GM12891 (cell line): ENCODE data around the gene SLC10A7.

Source experiments
- POLR2A ChIP-seq: IDR thresholded peaks from 2 replicates; pipeline ENCODE4 v1.6.1; 2011; ENCODE audit warnings: low read depth, low read length, control low read depth
- POLR2AphosphoS5 ChIP-seq: IDR thresholded peaks from 2 replicates; pipeline ENCODE4 v1.6.1; 2011; ENCODE audit warnings: low read depth, low read length, control low read depth
- TAF1 ChIP-seq: IDR thresholded peaks from 2 replicates; pipeline ENCODE4 v1.6.1; 2011; ENCODE audit warnings: low read depth, low read length, control low read depth

DNA sequence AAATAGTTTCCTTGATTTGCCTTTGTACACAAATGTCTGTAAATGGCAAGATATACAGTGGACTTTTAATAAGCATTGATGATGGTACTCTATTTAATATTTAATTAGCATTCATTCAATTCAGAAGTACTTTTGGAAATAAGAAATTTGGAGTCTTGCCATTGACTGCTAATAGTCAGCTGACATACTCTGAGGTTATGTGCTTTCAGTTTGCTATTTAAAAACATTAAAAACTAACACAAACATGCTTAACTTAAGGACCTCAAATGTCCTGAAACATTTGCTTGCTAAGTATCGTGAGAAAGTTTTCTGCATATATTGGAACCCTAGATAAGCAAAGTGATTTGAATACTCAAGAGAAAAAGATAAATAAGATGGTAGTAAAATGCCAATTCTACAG is 242.8 kb downstream of the SLC10A7 start:
- TF ChIP-seq TAF1: no peak
- TF ChIP-seq POLR2A: no peak
- no peak for TF ChIP-seq POLR2AphosphoS5
